Smooth muscle cell (in vitro differentiated cells): ENCODE data around the gene STRN. TPM values are rescaled to one million over a fixed set of nuclear protein-coding genes. Genes with fewer than 3 reads are reported as not detected.

ENCODE experiments used
- DNase-seq: peaks from one replicate; lab custom pipeline; 2025; ENCODE audit not compliant: unreplicated experiment; lab: John Stamatoyannopoulos, UW
- H2AFZ ChIP-seq: fragments of 200-600 bp; sonication (generic); 2 replicates; pipeline ENCODE4 v1.6.0; 2016; ENCODE audit warnings: antibody characterized with exemption, low read depth, mild to moderate bottlenecking
- H3F3A ChIP-seq: fragments of 200-600 bp; sonication (generic); 2 replicates; pipeline ENCODE4 v1.6.0; 2017; ENCODE audit warnings: antibody characterized with exemption, low read depth
- H3K27ac ChIP-seq: fragments of 200-600 bp; sonication (generic); 2 replicates; pipeline ENCODE4 v1.5.1; 2016; ENCODE audit warnings: low read depth, mild to moderate bottlenecking
- H3K27me3 ChIP-seq: fragments of 200-600 bp; sonication (generic); 2 replicates; pipeline ENCODE4 v1.6.1; 2016; ENCODE audit warnings: low read depth, mild to moderate bottlenecking
- H3K36me3 ChIP-seq: fragments of 200-600 bp; sonication (generic); 2 replicates; pipeline ENCODE4 v1.5.1; 2016; ENCODE audit warnings: low read depth
- H3K4me1 ChIP-seq: fragments of 200-600 bp; sonication (generic); 2 replicates; pipeline ENCODE4 v1.5.1; 2016; ENCODE audit warnings: low read depth
- H3K4me2 ChIP-seq: fragments of 200-600 bp; sonication (generic); 2 replicates; pipeline ENCODE4 v1.6.0; 2016; ENCODE audit warnings: mild to moderate bottlenecking
- H3K4me3 ChIP-seq: fragments of 200-600 bp; sonication (generic); 2 replicates; pipeline ENCODE4 v1.5.1; 2016; ENCODE audit warnings: mild to moderate bottlenecking
- H3K79me2 ChIP-seq: fragments of 200-600 bp; sonication (generic); 2 replicates; pipeline ENCODE4 v1.6.0; 2016; ENCODE audit warnings: low read depth, mild to moderate bottlenecking
- H3K9ac ChIP-seq: fragments of 200-600 bp; sonication (generic); 2 replicates; pipeline ENCODE4 v1.6.0; 2016; ENCODE audit warnings: low read depth
- H3K9me3 ChIP-seq: fragments of 200-600 bp; sonication (generic); replicated peaks from 2 replicates; pipeline ENCODE4 v1.5.1; 2016; ENCODE audit warnings: low read depth
- H4K20me1 ChIP-seq: fragments of 200-600 bp; sonication (generic); 2 replicates; pipeline ENCODE4 v1.6.0; 2016; ENCODE audit warnings: low read depth
- WGBS: methylation state at CpG from one replicate; pipeline ENCODE4 v1.1.7; 2016; ENCODE audit warnings: low lambda C conversion rate; 5-methylcytosine and 5-hydroxymethylcytosine counted together
- polyA plus RNA-seq: library from polyadenylated mRNA; unstranded; fragments of >200 nt; fragmentation: Nextera tagmentation; extraction: Ambion mirVana; gene quantifications from 2 replicates; pipeline ENCODE4 v1.2.1, GENCODE V29; 2016
- total RNA-seq: library from RNA; depleted of rRNA; stranded (reverse); fragments of >200 nt; gene quantifications from 2 replicates; pipeline ENCODE4 v1.2.3, GENCODE V29; 2014
- TF ChIP-seq, protein P1 (sequence below): fragments of 200-600 bp; sonication (generic); IDR thresholded peaks from 2 replicates; pipeline ENCODE4 v1.5.1; 2017; ENCODE audit warnings: borderline replicate concordance, mild to moderate bottlenecking, antibody characterized with exemption; ENCODE audit not compliant: insufficient read depth, poor library complexity, severe bottlenecking

The STRN gene
- total and polyA plus RNA-seq, 2 experiments from 2014 or later, result 4.6 to 19.6 TPM

DNA sequence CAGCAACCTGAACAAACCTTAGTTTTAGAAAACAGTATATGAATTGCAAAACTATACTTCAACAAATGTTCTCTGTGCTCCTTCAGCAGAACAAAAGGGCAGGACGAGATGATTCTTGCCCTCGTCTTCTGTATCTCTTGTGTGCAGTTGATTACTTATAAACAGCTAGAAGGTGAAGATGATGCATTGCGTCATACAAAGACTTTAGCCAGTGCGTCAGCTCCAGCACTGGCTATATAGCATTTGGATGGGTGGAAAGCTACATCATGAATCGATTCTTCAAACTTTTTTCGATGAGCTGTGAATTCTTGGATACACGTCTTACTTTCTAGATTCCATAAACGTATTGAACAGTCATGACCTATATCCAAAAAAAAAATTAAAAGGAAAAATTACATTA, 117.1 kb downstream of the STRN start:
- H3K4me3 ChIP-seq, result no peak overlapping the region
- H4K20me1 ChIP-seq, result no peaks in the 10 kb centered on the region
- TF ChIP-seq, protein P1, sequence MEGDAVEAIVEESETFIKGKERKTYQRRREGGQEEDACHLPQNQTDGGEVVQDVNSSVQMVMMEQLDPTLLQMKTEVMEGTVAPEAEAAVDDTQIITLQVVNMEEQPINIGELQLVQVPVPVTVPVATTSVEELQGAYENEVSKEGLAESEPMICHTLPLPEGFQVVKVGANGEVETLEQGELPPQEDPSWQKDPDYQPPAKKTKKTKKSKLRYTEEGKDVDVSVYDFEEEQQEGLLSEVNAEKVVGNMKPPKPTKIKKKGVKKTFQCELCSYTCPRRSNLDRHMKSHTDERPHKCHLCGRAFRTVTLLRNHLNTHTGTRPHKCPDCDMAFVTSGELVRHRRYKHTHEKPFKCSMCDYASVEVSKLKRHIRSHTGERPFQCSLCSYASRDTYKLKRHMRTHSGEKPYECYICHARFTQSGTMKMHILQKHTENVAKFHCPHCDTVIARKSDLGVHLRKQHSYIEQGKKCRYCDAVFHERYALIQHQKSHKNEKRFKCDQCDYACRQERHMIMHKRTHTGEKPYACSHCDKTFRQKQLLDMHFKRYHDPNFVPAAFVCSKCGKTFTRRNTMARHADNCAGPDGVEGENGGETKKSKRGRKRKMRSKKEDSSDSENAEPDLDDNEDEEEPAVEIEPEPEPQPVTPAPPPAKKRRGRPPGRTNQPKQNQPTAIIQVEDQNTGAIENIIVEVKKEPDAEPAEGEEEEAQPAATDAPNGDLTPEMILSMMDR, result no peak
- H3K4me2 ChIP-seq, result no peak overlapping the region
- no peaks in the 10 kb centered on the region for H3K4me1 ChIP-seq
- no peak overlapping the region for H2AFZ ChIP-seq
- 98% methylated on average over 8 of the region's 8 CpGs for WGBS
- H3K79me2 ChIP-seq, result no peaks in the 10 kb centered on the region
- no peaks in the 10 kb centered on the region for H3F3A ChIP-seq
- H3K27ac ChIP-seq, result no peak overlapping the region
- H3K27me3 ChIP-seq, result no peaks in the 10 kb centered on the region
- peaks cover 7% of the 10 kb centered on the region for H3K36me3 ChIP-seq
- no peak for DNase-seq
- no peaks in the 10 kb centered on the region for H3K9me3 ChIP-seq
- no peak overlapping the region for H3K9ac ChIP-seq

- H2AFZ ChIP-seq, result no peak overlapping the region
- no peak overlapping the region for H3K9ac ChIP-seq
- H3K27me3 ChIP-seq, result no peaks in the 10 kb centered on the region
- H3K79me2 ChIP-seq, result no peaks in the 10 kb centered on the region
- H3K36me3 ChIP-seq, result peaks cover 3% of the 10 kb centered on the region
- H3K27ac ChIP-seq, result no peak overlapping the region
- no peaks in the 10 kb centered on the region for H3K4me1 ChIP-seq
- no peak overlapping the region for H3K4me2 ChIP-seq
- H4K20me1 ChIP-seq, result no peaks in the 10 kb centered on the region
- TF ChIP-seq, protein P1, result no peak
- H3K4me3 ChIP-seq, result no peak overlapping the region
- no peak for DNase-seq
- no peaks in the 10 kb centered on the region for H3F3A ChIP-seq
- no peaks in the 10 kb centered on the region for H3K9me3 ChIP-seq
These were observed 122.5 kb downstream of the STRN start for GRCh38 chr2:36843838-36844237.

GRCh38 chr2:36839976-36840617, 126.2 kb downstream of the STRN start:
- no peaks in the 10 kb centered on the region for H3K27me3 ChIP-seq
- H3K4me3 ChIP-seq, result no peak overlapping the region
- H3K9ac ChIP-seq, result no peak overlapping the region
- no peaks in the 10 kb centered on the region for H3F3A ChIP-seq
- 89% methylated on average over 4 of the region's 4 CpGs for WGBS
- no peaks in the 10 kb centered on the region for H3K36me3 ChIP-seq
- no peak overlapping the region for H2AFZ ChIP-seq
- H3K4me1 ChIP-seq, result no peaks in the 10 kb centered on the region
- no peaks in the 10 kb centered on the region for H3K9me3 ChIP-seq
- H3K27ac ChIP-seq, result no peak overlapping the region
- no peak for DNase-seq
- TF ChIP-seq, protein P1, result no peak
- H3K79me2 ChIP-seq, result no peaks in the 10 kb centered on the region
- no peaks in the 10 kb centered on the region for H4K20me1 ChIP-seq
- no peak overlapping the region for H3K4me2 ChIP-seq
